AG04449 (cell line): ENCODE results near the gene DIPK2A.
A peak's percentile ranks its signal among the peaks of the same experiment; 100 is the strongest.

ENCODE experiments used
- CTCF ChIA-PET: fragments of 350-600 bp; formaldehyde crosslinking; extraction: SDS; loops from one replicate; lab custom pipeline; 2021; ENCODE audit warnings: antibody characterized with exemption; lab: Yijun Ruan, JAX
- POLR2A ChIA-PET: fragments of 400-600, 350-600 bp; formaldehyde crosslinking; extraction: SDS; loops from one replicate; lab custom pipeline; 2020; ENCODE audit warnings: antibody characterized with exemption, inconsistent platforms; lab: Yijun Ruan, JAX
- DNase-seq: peaks from one replicate; pipeline ENCODE4 v3.0.0-alpha.2; 2010; ENCODE audit warnings: low read depth, low spot score
- H3K4me3 ChIP-seq: 2 replicates; pipeline ENCODE4 v1.5.1; 2011; ENCODE audit warnings: low read depth, mild to moderate bottlenecking, control low read depth, low read length
- CTCF ChIP-seq: IDR thresholded peaks from one replicate; pipeline ENCODE4 v1.5.1; 2011; ENCODE audit warnings: mild to moderate bottlenecking, moderate library complexity, low read length, control low read depth, inconsistent platforms; ENCODE audit not compliant: insufficient read depth; ENCODE audit errors: missing control alignments

The DIPK2A gene

DNA sequence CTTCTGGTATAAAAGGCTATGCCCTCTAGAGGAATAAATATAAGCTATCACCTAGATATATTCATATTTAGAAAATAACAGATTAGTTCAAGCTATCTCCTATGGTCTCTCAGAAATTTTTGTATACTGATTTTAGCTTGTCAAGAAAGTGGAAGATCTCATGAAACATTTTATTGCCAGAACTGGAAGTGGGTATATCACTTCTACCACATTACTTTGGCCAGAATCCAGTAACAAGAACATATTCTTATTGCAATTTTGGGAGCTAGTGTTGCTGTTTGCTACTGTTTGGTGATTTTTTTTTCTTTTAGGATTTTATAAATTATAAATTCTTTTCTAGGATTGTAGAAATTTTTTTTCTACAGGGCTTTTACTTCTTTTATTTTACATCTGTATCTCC lies 14.2 kb upstream of the DIPK2A start:
- H3K4me3 ChIP-seq, result no peak overlapping the region
- CTCF ChIA-PET, result no interaction called here
- no peak for TF ChIP-seq CTCF
- POLR2A ChIA-PET, result no interaction called here
- DNase-seq, result no peak

- ChIA-PET POLR2A (no interaction called here), CTCF (interaction anchor here (1.3 to 1.6 kb wide), 2 partner anchors 9 to 11 kb away, joined by 3 to 5 read pairs; no protein-coding TSS in a partner anchor)
- H3K4me3 ChIP-seq, result no peak overlapping the region
- TF ChIP-seq CTCF, result no peak
- no peak for DNase-seq
Observed at GRCh38 chr3:143958966-143959365, 12.7 kb upstream of the DIPK2A start.

- POLR2A ChIA-PET, result no interaction called here
- no peak for TF ChIP-seq CTCF
- H3K4me3 ChIP-seq, result no peak overlapping the region
- DNase-seq, result no peak
- CTCF ChIA-PET, result interaction anchor here (1.4 kb wide), 1 partner anchor 8 kb away, joined by 3 read pairs; no protein-coding TSS in a partner anchor
Observed at GRCh38 chr3:143961342-143961741, 10.3 kb upstream of the DIPK2A start.

DNA sequence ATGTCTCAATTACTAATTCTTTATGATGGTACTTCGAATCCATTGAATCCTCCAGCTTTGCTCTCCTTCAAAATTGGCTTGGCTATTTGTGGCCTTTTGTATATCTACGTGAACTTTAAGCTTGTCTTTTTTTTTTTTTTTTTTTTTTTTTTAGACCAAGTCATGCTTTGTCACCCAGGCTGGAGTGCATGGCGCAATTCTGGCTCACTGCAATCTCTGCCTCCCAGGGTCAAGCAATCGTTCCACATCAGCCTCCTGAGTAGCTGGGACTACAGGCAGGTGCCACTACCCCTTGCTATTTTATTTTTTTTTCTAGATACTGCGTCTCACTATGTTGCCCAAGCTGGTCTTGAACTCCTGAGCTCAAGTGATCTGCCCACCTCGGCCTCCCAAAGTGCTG lies 7.7 kb upstream of the DIPK2A start:
- DNase-seq, result no peak
- no peak for TF ChIP-seq CTCF
- H3K4me3 ChIP-seq, result no peak overlapping the region
- POLR2A ChIA-PET, result no interaction called here
- CTCF ChIA-PET, result interaction anchor here (0.9 to 1.1 kb wide), 2 partner anchors 11 kb away, joined by 3 read pairs; no protein-coding TSS in a partner anchor

DNA sequence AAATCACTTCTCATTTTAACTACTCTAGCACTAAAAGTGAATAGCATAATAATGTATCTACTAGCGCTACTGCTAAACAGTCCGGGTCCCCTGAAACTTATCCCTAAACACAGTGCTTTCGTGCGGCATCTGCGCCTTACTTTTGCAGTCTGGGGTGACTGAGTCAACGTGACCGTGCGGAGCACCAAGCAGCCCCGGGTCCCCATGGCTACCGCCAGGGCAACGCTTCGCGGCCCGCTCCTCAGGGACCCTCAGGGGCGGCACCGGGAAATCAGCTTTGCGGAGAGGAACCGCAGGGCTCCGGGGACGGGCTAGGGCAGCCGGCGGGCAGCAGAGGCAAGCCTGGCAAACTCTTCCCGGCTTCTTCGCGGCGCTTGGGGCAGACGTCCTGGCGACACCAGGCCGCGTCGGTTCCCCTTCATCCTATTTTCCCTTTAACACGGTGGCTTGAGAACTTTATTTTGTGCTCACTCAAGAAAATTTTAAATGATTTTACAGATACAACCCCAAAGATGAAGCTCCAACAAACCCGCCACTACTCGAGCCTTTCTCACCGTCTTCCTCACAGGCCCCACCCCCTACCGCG lies 757 bp upstream of the DIPK2A start:
- ChIA-PET POLR2A (interaction anchor here (1.3 to 1.4 kb wide), 2 partner anchors 38 to 48 kb away, joined by 3 to 4 read pairs; no protein-coding TSS in a partner anchor), CTCF (interaction anchor here (1.0 to 2.4 kb wide), 5 partner anchors 12 to 87 kb away, joined by 3 to 13 read pairs (median 3); no protein-coding TSS in a partner anchor)
- TF ChIP-seq CTCF, result no peak
- peak overlapping the region; percentile 85 for H3K4me3 ChIP-seq
- no peak for DNase-seq

- H3K4me3 ChIP-seq, result peak overlapping the region; percentile 85
- ChIA-PET CTCF (interaction anchor here (1.1 to 2.4 kb wide), 3 partner anchors 8 to 38 kb away, joined by 4 to 13 read pairs (median 5); no protein-coding TSS in a partner anchor), POLR2A (interaction anchor here (0.6 to 1.4 kb wide), 4 partner anchors 37 to 1933 kb away, joined by 3 to 4 read pairs (median 4); no protein-coding TSS in a partner anchor)
- TF ChIP-seq CTCF, result no peak
- no peak for DNase-seq
Observed at GRCh38 chr3:143972155-143972504, 507 bp downstream of the DIPK2A start.
